Caco-2 (cell line): ENCODE measurements around the gene FUT8. TPM values are rescaled to one million over a fixed set of nuclear protein-coding genes. Genes with fewer than 3 reads are reported as not detected.
"Not testable (repeated sequence)": the region's sequence is repeated elsewhere in the genome, so short reads cannot be mapped to it uniquely, and the experiment has no call there.

Source experiments
- BruUV-seq: library from RNA; stranded (reverse); fragments of 400-500 nt; replicated peaks from 2 replicates; lab custom pipeline; 2021; lab: Mats Ljungman, UMichigan
- CTCF ChIA-PET: fragments of 300-600 bp; sonication (Branson Sonifier 250); formaldehyde crosslinking; loops from one replicate; lab custom pipeline; 2022; ENCODE audit warnings: antibody characterized with exemption; lab: Charles Lee
- POLR2A ChIA-PET: fragments of 300-600 bp; sonication (Branson Sonifier 250); formaldehyde crosslinking; loops from one replicate; lab custom pipeline; 2022; ENCODE audit warnings: antibody characterized with exemption; lab: Charles Lee
- DNase-seq, 2 experiments: peaks; one replicate each; pipeline versions ENCODE4 v3.0.0 to v3.0.0-alpha.2; 2020 to 2022
- H3K27me3 ChIP-seq: replicated peaks from 2 replicates; pipeline ENCODE4 v1.6.0; 2011; ENCODE audit warnings: low read length; ENCODE audit not compliant: control insufficient read depth, insufficient read depth
- H3K36me3 ChIP-seq: 2 replicates; pipeline ENCODE4 v1.5.1; 2011; ENCODE audit warnings: low read length; ENCODE audit not compliant: control insufficient read depth, insufficient read depth
- H3K4me1 ChIP-seq: fragments of 250-450 bp; sonication (Bioruptor Pico); 2 replicates; pipeline ENCODE4 v1.5.1; 2020; ENCODE audit warnings: mild to moderate bottlenecking
- H3K4me3 ChIP-seq: 2 replicates; pipeline ENCODE4 v1.5.1; 2011; ENCODE audit warnings: low read depth, mild to moderate bottlenecking, control low read depth, low read length
- H3K9me3 ChIP-seq: fragments of 250-450 bp; sonication (Bioruptor Pico); 2 replicates; pipeline ENCODE4 v1.5.1; 2020; ENCODE audit warnings: mild to moderate bottlenecking, moderate library complexity
- H3K27ac Mint-ChIP-seq: one replicate; pipeline ENCODE4 v1.8.0; 2022; ENCODE audit warnings: mixed read lengths; ENCODE audit not compliant: unreplicated experiment
- H3K27me3 Mint-ChIP-seq: one replicate; pipeline ENCODE4 v1.8.0; 2022; ENCODE audit warnings: mixed read lengths; ENCODE audit not compliant: insufficient read depth, unreplicated experiment
- H3K36me3 Mint-ChIP-seq: one replicate; pipeline ENCODE4 v1.8.0; 2022; ENCODE audit warnings: mild to moderate bottlenecking, mixed read lengths; ENCODE audit not compliant: insufficient read depth, unreplicated experiment
- H3K4me1 Mint-ChIP-seq: one replicate; pipeline ENCODE4 v1.8.0; 2022; ENCODE audit warnings: low read depth, mixed read lengths; ENCODE audit not compliant: unreplicated experiment
- H3K4me3 Mint-ChIP-seq: one replicate; pipeline ENCODE4 v1.8.0; 2022; ENCODE audit warnings: mild to moderate bottlenecking, moderate library complexity, mixed read lengths; ENCODE audit not compliant: unreplicated experiment
- H3K9me3 Mint-ChIP-seq: one replicate; pipeline ENCODE4 v1.8.0; 2022; ENCODE audit warnings: mixed read lengths; ENCODE audit not compliant: unreplicated experiment
- CTCF ChIP-seq, 2 experiments: fragments of 200-600 bp in 1 of 2; IDR thresholded peaks; 1 replicate in 1 of 2; 2 replicates in 1 of 2; pipeline versions ENCODE4 v1.5.1 to v1.8.0; 2011 to 2022; ENCODE audit warnings: antibody characterized with exemption in 1 of 2, control low read depth in 1 of 2, inconsistent platforms in 1 of 2, low read depth in 1 of 2, low read length in 1 of 2, mild to moderate bottlenecking in 1 of 2, moderate library complexity in 1 of 2; ENCODE audit not compliant: insufficient read depth in 1 of 2, severe bottlenecking in 1 of 2, unreplicated experiment in 1 of 2
- intact Hi-C: fragments of 100-400 bp; cut with micrococcal nuclease; formaldehyde crosslinking; loops from one replicate; pipeline ENCODE4 v1.10.0; 2022; ENCODE audit not compliant: unreplicated experiment
- total RNA-seq: library from RNA; stranded (reverse); gene quantifications from 2 replicates; pipeline ENCODE4 v1.2.3, GENCODE V29; 2022

Gene FUT8
- total RNA-seq, 1 experiment from 2014 or later: 67.1 TPM

DNA sequence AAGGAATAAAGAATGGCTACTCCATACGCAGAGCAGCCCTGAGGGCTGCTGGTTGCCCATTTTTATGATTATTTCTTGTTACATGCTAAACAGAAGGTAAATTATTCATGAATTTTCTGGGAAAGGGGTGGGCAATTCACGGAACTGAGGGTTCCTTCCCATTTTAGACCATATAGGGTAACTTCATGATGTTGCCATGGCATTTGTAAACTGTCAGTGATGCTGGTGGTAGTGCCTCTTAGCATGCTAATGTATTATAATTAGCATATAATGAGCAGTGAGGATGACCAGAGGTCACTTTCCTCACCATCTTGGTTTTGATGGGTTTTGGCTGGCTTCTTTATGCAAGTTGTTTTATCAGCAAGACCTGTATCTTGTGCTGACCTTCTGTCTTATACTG, 273.0 kb downstream of the FUT8 start:
- Mint-ChIP-seq H3K27ac (no peak overlapping the region), H3K36me3 (no peaks in the 10 kb centered on the region), H3K4me3 (no peak overlapping the region), H3K4me1 (no peaks in the 10 kb centered on the region), H3K27me3 (no peaks in the 10 kb centered on the region), H3K9me3 (peaks cover 6% of the 10 kb centered on the region)
- no peaks in the 10 kb centered on the region for H3K4me1 ChIP-seq
- ChIA-PET CTCF (no interaction called here), POLR2A (no interaction called here)
- TF ChIP-seq CTCF (IDR thresholded peaks at IDR 0.05; ENCODE audit: insufficient read depth in 1 of 2, low read depth in 1 of 2, low read length in 1 of 2, severe bottlenecking in 1 of 2, unreplicated experiment in 1 of 2): no peak
- no peak for DNase-seq
- no peaks in the 10 kb centered on the region for H3K36me3 ChIP-seq
- no peaks in the 10 kb centered on the region for H3K27me3 ChIP-seq
- H3K4me3 ChIP-seq: no peak overlapping the region
- intact Hi-C loops: no loop called here
- no TSS peak for BruUV-seq
- H3K9me3 ChIP-seq: no peaks in the 10 kb centered on the region

GRCh38 chr14:65686761-65687160, 274.2 kb downstream of the FUT8 start:
- no peaks in the 10 kb centered on the region for H3K36me3 ChIP-seq
- no peaks in the 10 kb centered on the region for H3K27me3 ChIP-seq
- H3K4me3 ChIP-seq: no peak overlapping the region
- Mint-ChIP-seq H3K27ac (no peak overlapping the region), H3K9me3 (peaks cover 14% of the 10 kb centered on the region), H3K4me1 (no peaks in the 10 kb centered on the region), H3K36me3 (no peaks in the 10 kb centered on the region), H3K4me3 (no peak overlapping the region), H3K27me3 (no peaks in the 10 kb centered on the region)
- TF ChIP-seq CTCF (IDR thresholded peaks at IDR 0.05; ENCODE audit: insufficient read depth in 1 of 2, low read depth in 1 of 2, low read length in 1 of 2, severe bottlenecking in 1 of 2, unreplicated experiment in 1 of 2): no peak
- H3K4me1 ChIP-seq: no peaks in the 10 kb centered on the region
- no peak for DNase-seq
- no TSS peak for BruUV-seq
- POLR2A ChIA-PET: no interaction called here
- intact Hi-C loops: no loop called here
- CTCF ChIA-PET: no interaction called here
- no peaks in the 10 kb centered on the region for H3K9me3 ChIP-seq

- intact Hi-C loops: no loop called here
- Mint-ChIP-seq H3K36me3 (no peaks in the 10 kb centered on the region), H3K27ac (no peak overlapping the region), H3K4me3 (no peak overlapping the region), H3K9me3 (peaks cover 14% of the 10 kb centered on the region), H3K4me1 (no peaks in the 10 kb centered on the region), H3K27me3 (no peaks in the 10 kb centered on the region)
- BruUV-seq: no TSS peak
- Histone ChIP-seq H3K4me1 (no peaks in the 10 kb centered on the region), H3K27me3 (no peaks in the 10 kb centered on the region), H3K4me3 (no peak overlapping the region), H3K36me3 (no peaks in the 10 kb centered on the region), H3K9me3 (no peaks in the 10 kb centered on the region)
- POLR2A ChIA-PET: no interaction called here
- CTCF ChIA-PET: no interaction called here
- no peak for DNase-seq
- TF ChIP-seq CTCF (IDR thresholded peaks at IDR 0.05; ENCODE audit: insufficient read depth in 1 of 2, low read depth in 1 of 2, low read length in 1 of 2, severe bottlenecking in 1 of 2, unreplicated experiment in 1 of 2): no peak
Measured at GRCh38 chr14:65689070-65689469, 276.5 kb downstream of the FUT8 start.

DNA sequence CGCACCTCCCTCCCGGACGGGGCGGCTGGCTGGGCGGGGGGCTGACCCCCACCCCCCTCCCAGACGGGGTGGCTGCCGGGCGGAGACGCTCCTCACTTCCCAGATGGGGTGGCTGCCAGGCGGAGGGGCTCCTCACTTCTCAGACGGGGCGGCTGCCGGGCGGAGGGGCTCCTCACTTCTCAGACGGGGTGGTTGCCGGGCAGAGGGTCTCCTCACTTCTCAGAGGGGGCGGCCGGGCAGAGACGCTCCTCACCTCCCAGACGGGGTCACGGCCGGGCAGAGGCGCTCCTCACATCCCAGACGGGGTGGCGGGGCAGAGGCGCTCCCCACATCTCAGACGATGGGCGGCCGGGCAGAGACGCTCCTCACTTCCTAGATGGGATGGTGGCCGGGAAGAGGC, 280.0 kb downstream of the FUT8 start:
- intact Hi-C loops, POLR2A ChIA-PET, H3K27me3 ChIP-seq, H3K4me3 ChIP-seq, H3K27me3 Mint-ChIP-seq, H3K9me3 ChIP-seq, H3K4me1 Mint-ChIP-seq, CTCF ChIA-PET, H3K36me3 Mint-ChIP-seq, H3K36me3 ChIP-seq, DNase-seq, H3K4me3 Mint-ChIP-seq, BruUV-seq, H3K4me1 ChIP-seq, H3K27ac Mint-ChIP-seq: not testable (repeated sequence)
- peaks cover 14% of the 10 kb centered on the region for H3K9me3 Mint-ChIP-seq
